GM23338 (cell line): Measurements from ENCODE around the gene ICAM5.

Experiments used
- ETS1 ChIP-seq: IDR thresholded peaks from 2 replicates; pipeline ENCODE4 v1.6.1; 2016; ENCODE audit warnings: antibody characterized with exemption
- EZH2 ChIP-seq: fragments of 200-600 bp; sonication (generic); IDR thresholded peaks from one replicate; pipeline ENCODE4 v1.8.0; 2017; ENCODE audit warnings: antibody characterized with exemption, mild to moderate bottlenecking, low read depth; ENCODE audit not compliant: unreplicated experiment
- EZH2phosphoT487 ChIP-seq: fragments of 200-600 bp; sonication (generic); IDR thresholded peaks from one replicate; pipeline ENCODE4 v1.8.1; 2018; ENCODE audit warnings: antibody characterized with exemption; ENCODE audit not compliant: unreplicated experiment
- JUNB ChIP-seq: IDR thresholded peaks from one replicate; pipeline ENCODE4 v1.6.1; 2016; ENCODE audit warnings: antibody characterized with exemption; ENCODE audit not compliant: unreplicated experiment
- POLR2AphosphoS5 ChIP-seq: IDR thresholded peaks from 2 replicates; pipeline ENCODE4 v1.6.1; 2016; ENCODE audit warnings: antibody characterized with exemption, low read depth
- STAT1 ChIP-seq: IDR thresholded peaks from one replicate; pipeline ENCODE4 v1.6.1; 2016; ENCODE audit warnings: antibody characterized with exemption; ENCODE audit not compliant: unreplicated experiment
- TF ChIP-seq, protein P1 (sequence below), 2 experiments: fragments of 200-600 bp in 1 of 2; sonication (generic) in 1 of 2; conservative IDR thresholded peaks; 2 replicates each; pipeline versions ENCODE4 v1.5.1 to v1.6.1; 2016 to 2017; ENCODE audit warnings: antibody characterized with exemption in 2 of 2, low read depth in 2 of 2, mild to moderate bottlenecking in 2 of 2, moderate library complexity in 1 of 2

DNA sequence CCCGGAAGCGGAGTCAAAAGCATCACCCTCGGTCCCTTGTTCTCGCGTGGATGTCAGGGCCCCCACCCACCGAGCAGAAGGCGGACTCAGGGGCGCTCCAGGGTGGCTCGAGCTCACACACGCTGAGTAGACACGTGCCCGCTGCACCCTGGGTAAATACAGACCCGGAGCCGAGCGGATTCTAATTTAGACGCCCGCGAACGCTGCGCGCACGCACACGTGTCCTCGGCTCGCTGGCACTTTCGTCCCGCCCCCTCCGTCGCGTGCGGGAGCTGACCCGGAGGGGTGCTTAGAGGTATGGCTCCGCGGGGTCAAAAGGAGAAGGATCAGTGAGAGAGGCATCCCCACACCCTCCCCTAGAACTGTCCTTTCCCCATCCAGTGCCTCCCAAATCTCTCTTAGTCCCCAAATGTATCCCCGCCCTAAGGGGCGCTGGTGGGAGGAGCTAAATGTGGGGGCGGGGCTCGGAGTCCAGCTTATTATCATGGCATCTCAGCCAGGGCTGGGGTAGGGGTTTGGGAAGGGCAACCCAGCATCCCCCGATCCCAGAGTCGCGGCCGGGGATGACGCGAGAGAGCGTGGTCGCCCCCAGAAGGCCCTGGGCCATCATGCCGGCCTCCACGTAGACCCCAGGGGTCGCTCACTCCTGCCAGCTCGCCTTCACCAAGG is 451 bp upstream of the ICAM5 start:
- TF ChIP-seq, protein P1, sequence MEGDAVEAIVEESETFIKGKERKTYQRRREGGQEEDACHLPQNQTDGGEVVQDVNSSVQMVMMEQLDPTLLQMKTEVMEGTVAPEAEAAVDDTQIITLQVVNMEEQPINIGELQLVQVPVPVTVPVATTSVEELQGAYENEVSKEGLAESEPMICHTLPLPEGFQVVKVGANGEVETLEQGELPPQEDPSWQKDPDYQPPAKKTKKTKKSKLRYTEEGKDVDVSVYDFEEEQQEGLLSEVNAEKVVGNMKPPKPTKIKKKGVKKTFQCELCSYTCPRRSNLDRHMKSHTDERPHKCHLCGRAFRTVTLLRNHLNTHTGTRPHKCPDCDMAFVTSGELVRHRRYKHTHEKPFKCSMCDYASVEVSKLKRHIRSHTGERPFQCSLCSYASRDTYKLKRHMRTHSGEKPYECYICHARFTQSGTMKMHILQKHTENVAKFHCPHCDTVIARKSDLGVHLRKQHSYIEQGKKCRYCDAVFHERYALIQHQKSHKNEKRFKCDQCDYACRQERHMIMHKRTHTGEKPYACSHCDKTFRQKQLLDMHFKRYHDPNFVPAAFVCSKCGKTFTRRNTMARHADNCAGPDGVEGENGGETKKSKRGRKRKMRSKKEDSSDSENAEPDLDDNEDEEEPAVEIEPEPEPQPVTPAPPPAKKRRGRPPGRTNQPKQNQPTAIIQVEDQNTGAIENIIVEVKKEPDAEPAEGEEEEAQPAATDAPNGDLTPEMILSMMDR (conservative IDR thresholded peaks at IDR 0.05; ENCODE audit: low read depth in 2 of 2): no peak
- TF ChIP-seq POLR2AphosphoS5 (no peak), EZH2 (no peak), EZH2phosphoT487 (no peak), STAT1 (no peak), ETS1 (no peak), JUNB (no peak)
